DMS153 (cell line): Measurements from ENCODE around the gene CLN6.
"Not testable (repeated sequence)": the region's sequence is repeated elsewhere in the genome, so short reads cannot be mapped to it uniquely, and the experiment has no call there.

Experiments
- DNase-seq: peaks from one replicate; lab custom pipeline; 2025; lab: John Stamatoyannopoulos, UW

Gene CLN6

GRCh38 chr15:68256675-68257450 is 27.3 kb upstream of the CLN6 start:
- peak; percentile 70 for DNase-seq

GRCh38 chr15:68252925-68253534 is 23.5 kb upstream of the CLN6 start:
- DNase-seq = peak; percentile 59

GRCh38 chr15:68249058-68249713 is 19.7 kb upstream of the CLN6 start:
- no peak for DNase-seq

DNA sequence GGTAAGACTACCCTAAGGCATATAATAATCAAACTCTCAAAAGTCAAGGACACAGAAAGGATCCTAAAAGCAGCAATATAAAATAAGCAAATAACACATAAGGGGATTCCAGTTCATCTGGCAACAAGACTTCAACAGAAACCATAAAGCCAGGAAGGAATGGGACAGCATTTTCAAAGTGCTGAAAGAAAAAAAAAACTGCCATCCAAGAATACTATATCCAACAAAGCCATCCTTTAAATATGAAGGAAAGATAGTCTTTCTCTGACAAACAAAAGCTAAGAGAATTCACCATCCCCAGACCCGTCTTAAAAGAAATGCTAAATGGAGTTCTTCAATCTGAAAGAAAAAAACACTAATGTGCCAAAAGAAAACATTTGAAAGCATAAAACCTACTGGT is 14.7 kb upstream of the CLN6 start:
- no peak for DNase-seq

GRCh38 chr15:68241088-68241935 is 11.8 kb upstream of the CLN6 start:
- no peak for DNase-seq

- DNase-seq = no peak
Measured at GRCh38 chr15:68239025-68239424, 9.5 kb upstream of the CLN6 start.

GRCh38 chr15:68235022-68235421 is 5.5 kb upstream of the CLN6 start:
- DNase-seq = no peak

DNA sequence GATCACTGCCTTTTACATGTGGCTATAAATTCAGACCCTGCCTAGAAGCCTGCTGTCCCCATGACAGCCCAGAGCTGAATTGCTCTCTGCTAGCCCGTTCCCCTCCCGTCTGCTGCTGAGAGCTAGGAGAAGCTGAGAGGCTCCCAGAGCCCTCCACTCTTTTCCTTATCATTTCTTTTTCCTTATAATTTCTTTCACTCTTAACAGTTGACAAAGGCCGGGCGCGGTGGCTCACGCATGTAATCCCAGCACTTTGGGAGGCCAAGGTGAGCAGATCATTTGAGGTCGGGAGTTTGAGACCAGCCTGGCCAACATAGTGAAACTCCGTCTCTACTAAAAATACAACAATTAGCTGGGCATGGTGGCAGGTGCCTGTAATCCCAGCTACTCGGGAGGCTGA is 5.0 kb upstream of the CLN6 start:
- not testable (repeated sequence) for DNase-seq

- DNase-seq = no peak
Measured at GRCh38 chr15:68234060-68234459, 4.5 kb upstream of the CLN6 start.

GRCh38 chr15:68232937-68233336 is 3.4 kb upstream of the CLN6 start:
- no peak for DNase-seq

- no peak for DNase-seq
Measured at GRCh38 chr15:68232449-68232848, 2.9 kb upstream of the CLN6 start.

DNA sequence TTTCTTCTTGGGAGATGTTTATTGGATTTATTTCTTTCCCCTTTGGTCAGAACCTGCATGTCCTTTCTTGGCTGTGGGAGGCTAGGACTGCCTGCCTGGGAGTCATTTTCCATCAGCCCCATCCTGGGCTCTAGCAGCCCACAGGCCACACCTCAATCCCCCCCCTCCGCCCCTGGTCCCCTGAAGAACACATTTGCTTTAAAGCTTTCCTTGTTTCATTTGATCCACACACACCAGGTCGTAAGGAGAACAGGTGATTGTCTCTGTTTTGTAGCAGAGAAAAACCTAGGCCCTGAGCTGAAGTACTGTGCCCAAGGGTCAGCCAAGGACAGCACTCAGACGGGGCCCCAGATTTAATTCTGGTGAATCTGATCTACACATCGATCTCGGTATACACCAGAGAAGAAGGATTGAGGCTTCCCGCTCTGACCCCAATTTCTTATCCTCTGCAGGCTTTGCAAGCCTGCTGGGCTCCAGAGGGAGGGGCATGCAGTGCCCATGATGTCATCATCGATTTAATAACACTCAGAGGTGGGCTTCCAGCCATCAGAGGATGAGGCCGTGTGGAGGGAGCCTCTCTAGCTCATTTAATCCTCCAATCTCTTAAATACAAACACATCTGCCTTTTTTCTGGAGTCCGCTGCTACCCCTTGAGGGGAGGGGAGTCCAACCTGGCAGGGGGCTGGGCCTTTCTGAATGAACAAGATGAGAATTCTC is 1.7 kb upstream of the CLN6 start:
- DNase-seq = no peak

DNA sequence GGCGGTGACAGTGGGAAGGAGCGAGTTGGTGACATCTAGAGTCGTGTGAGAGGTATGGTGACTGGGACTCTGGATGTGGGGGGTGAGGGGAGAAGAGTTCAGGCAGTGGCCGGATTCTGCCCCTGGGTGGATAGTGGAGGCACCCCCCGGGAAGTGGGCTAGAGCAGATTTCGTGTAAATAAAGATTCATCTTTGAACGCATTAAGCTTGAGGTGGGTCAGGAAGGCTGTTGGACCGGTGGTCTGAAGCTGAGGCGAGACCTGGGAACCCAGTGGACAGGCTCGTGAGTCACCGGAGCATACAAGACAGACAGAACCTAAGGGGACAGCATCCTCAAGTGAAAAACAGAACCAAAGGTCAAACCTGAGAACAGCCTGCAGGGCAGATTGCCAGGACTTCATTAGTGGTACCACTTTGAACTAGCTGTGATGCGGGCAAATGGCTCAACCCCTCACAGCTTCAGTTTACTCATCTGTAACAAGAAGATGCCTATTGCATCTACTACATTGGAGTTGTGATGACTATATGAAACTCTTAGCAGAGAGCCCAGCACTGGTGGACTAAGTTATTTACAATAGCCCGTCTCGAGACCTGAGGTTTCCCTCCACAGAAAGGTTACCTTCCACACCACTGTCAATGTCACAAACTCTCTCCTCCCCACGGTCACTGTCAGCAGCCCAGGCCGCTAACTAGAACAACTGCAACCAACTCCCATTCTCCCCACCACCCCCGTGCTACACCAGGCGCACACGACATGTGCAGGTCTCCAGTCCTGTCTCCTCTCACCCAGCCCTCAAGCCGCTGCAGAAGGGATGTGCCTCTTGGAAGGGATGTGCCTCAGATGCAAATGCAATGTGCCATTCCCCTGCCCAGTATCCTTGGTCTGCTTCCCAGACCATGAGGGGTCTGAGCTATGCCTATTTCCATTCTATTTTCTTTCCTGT is 901 bp upstream of the CLN6 start:
- DNase-seq = no peak

GRCh38 chr15:68228971-68229385 is 550 bp downstream of the CLN6 start:
- no peak for DNase-seq

- DNase-seq = no peak
Measured at GRCh38 chr15:68228143-68228970, 1.2 kb downstream of the CLN6 start.

DNA sequence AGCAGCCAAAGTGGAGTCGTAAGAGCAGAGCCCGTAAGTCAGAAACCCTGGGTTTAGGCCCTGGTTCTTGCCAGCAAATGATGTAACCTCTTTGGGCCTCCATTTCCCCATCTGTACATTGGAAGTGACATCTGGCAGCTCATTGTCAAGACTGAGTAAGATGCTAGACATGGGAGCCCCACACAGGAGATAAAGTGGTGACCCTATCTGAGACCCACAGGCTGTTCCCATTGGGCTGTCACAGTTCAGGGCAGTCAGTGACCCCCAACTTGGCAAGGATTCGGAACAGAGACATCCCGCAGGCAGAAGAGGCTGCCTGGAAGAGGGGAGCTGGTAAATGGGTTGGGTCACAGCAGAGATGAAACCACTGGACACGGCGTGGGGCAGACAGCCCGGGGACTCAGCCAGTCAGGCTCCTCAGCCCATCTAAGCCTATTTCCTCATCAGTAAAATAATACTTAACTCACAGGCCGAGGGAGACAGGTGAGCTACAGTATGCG is 1.8 kb downstream of the CLN6 start:
- no peak for DNase-seq

GRCh38 chr15:68225442-68225841 is 4.1 kb downstream of the CLN6 start:
- DNase-seq = not testable (repeated sequence)

GRCh38 chr15:68224546-68225250 is 4.8 kb downstream of the CLN6 start:
- DNase-seq = no peak

GRCh38 chr15:68224108-68224507 is 5.4 kb downstream of the CLN6 start:
- no peak for DNase-seq
